ENCODE measurements around the gene LY6G6F. TPM values are rescaled to one million over a fixed set of nuclear protein-coding genes. Genes with fewer than 3 reads are reported as not detected.

Gene LY6G6F
- total and polyA plus RNA-seq, 2 of the 13 experiments (the other 11 are each of a cell fraction or from before 2014, with no cell fraction given) = not detected

DNA sequence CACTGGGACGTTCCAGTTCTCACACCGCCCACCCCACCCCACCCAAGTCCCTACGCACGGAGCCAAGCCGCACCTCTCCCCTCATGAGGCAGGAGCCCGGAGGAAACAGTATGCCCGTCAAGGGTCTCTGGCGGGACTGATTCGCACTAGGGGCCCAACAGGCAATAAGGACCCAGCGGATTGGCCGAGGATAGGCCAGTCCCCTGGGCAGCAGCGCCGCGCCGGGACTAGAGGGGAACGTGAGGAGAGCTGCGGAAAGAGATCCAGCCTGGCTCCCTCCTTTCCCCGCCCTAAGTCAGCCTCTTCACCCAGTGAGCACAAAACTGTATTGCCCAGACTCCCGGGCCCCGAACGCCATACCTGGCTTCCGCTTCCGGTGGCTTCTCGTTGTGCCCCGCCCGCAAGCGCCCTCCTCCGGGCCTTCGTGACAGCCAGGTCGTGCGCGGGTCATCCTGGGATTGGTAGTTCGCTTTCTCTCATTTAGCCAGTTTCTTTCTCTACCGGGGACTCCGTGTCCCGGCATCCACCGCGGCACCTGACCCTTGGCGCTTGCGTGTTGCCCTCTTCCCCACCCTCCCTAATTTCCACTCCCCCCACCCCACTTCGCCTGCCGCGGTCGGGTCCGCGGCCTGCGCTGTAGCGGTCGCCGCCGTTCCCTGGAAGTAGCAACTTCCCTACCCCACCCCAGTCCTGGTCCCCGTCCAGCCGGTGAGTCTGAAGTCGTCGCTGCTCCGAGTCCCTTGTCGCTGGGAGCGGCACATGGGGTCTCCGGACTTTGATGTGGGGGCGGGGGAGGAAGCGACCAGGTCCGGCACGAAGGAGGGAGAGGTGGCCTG, 40.9 kb upstream of the LY6G6F start, which contains the start of gene CSNK2B (continued):
- TF ChIP-seq ZNF839 (CRISPR knock-in tag; IDR thresholded peaks at IDR 0.05; ENCODE audit: borderline replicate concordance) (peak; percentile 77; the same call in 1 of the 2 replicates), JUN (CRISPR knock-in tag; IDR thresholded peaks at IDR 0.05) (no peak), PITX1 (CRISPR knock-in tag; IDR thresholded peaks at IDR 0.05) (peak; percentile 71; the same call in 1 of the 2 replicates), TCF7 (IDR thresholded peaks at IDR 0.05; ENCODE audit: low read depth) (no peak; the same call in 1 of the 2 replicates), SRSF4 (IDR thresholded peaks at IDR 0.05; ENCODE audit: low read depth, low read length, poor library complexity, severe bottlenecking) (no peak), ZNF563 (CRISPR knock-in tag; IDR thresholded peaks at IDR 0.05) (peak; percentile 57; the same call in 1 of the 2 replicates), ZNF558 (CRISPR knock-in tag; IDR thresholded peaks at IDR 0.05; ENCODE audit: borderline replicate concordance) (0 out of 2 replicates have a peak, but pooled peaks have one; percentile 15), SP140L (CRISPR knock-in tag; IDR thresholded peaks at IDR 0.05; ENCODE audit: borderline replicate concordance) (no peak), ZNF333 (CRISPR knock-in tag; IDR thresholded peaks at IDR 0.05; ENCODE audit: borderline replicate concordance) (no peak; the same call in 1 of the 2 replicates), ZMYM3 (CRISPR knock-in tag; IDR thresholded peaks at IDR 0.05) (no peak), ZNF772 (CRISPR knock-in tag; IDR thresholded peaks at IDR 0.05) (no peak; the same call in 1 of the 2 replicates), ZNF274 (CRISPR knock-in tag; IDR thresholded peaks at IDR 0.05) (peak; percentile 37; the same call in 1 of the 2 replicates), TBX2 (CRISPR knock-in tag; IDR thresholded peaks at IDR 0.05; ENCODE audit: borderline replicate concordance) (peak; percentile 14; the same call in 1 of the 2 replicates), NFATC3 (CRISPR knock-in tag; IDR thresholded peaks at IDR 0.05) (peak; percentile 88), ZFP36 (IDR thresholded peaks at IDR 0.05; ENCODE audit: borderline replicate concordance, low read depth, low read length, partially characterized antibody) (no peak), KAT7 (CRISPR knock-in tag; IDR thresholded peaks at IDR 0.05; ENCODE audit: borderline replicate concordance) (peak; percentile 27; the same call in 1 of the 2 replicates), GZF1 (CRISPR knock-in tag; IDR thresholded peaks at IDR 0.05) (no peak)
- TF ChIP-seq, protein P1, sequence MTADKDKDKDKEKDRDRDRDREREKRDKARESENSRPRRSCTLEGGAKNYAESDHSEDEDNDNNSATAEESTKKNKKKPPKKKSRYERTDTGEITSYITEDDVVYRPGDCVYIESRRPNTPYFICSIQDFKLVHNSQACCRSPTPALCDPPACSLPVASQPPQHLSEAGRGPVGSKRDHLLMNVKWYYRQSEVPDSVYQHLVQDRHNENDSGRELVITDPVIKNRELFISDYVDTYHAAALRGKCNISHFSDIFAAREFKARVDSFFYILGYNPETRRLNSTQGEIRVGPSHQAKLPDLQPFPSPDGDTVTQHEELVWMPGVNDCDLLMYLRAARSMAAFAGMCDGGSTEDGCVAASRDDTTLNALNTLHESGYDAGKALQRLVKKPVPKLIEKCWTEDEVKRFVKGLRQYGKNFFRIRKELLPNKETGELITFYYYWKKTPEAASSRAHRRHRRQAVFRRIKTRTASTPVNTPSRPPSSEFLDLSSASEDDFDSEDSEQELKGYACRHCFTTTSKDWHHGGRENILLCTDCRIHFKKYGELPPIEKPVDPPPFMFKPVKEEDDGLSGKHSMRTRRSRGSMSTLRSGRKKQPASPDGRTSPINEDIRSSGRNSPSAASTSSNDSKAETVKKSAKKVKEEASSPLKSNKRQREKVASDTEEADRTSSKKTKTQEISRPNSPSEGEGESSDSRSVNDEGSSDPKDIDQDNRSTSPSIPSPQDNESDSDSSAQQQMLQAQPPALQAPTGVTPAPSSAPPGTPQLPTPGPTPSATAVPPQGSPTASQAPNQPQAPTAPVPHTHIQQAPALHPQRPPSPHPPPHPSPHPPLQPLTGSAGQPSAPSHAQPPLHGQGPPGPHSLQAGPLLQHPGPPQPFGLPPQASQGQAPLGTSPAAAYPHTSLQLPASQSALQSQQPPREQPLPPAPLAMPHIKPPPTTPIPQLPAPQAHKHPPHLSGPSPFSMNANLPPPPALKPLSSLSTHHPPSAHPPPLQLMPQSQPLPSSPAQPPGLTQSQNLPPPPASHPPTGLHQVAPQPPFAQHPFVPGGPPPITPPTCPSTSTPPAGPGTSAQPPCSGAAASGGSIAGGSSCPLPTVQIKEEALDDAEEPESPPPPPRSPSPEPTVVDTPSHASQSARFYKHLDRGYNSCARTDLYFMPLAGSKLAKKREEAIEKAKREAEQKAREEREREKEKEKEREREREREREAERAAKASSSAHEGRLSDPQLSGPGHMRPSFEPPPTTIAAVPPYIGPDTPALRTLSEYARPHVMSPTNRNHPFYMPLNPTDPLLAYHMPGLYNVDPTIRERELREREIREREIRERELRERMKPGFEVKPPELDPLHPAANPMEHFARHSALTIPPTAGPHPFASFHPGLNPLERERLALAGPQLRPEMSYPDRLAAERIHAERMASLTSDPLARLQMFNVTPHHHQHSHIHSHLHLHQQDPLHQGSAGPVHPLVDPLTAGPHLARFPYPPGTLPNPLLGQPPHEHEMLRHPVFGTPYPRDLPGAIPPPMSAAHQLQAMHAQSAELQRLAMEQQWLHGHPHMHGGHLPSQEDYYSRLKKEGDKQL (CRISPR knock-in tag; IDR thresholded peaks at IDR 0.05; ENCODE audit: low read depth) = no peak
- TF ChIP-seq, protein P2, sequence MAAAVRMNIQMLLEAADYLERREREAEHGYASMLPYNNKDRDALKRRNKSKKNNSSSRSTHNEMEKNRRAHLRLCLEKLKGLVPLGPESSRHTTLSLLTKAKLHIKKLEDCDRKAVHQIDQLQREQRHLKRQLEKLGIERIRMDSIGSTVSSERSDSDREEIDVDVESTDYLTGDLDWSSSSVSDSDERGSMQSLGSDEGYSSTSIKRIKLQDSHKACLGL (CRISPR knock-in tag; IDR thresholded peaks at IDR 0.05) = peak; percentile 76
